K562 (cell line): ENCODE measurements around the gene AP1AR. TPM values are rescaled to one million over a fixed set of nuclear protein-coding genes. Genes with fewer than 3 reads are reported as not detected.

Experiments used
- ARID4B ChIP-seq: sonication (generic); formaldehyde crosslinking; IDR thresholded peaks from 2 replicates; pipeline ENCODE4 v1.8.0; 2022; ENCODE audit warnings: mild to moderate bottlenecking, missing genetic modification reagents
- CBX3 ChIP-seq, 2 experiments: IDR thresholded peaks; 1 replicate in 1 of 2; 2 replicates in 1 of 2; pipeline ENCODE4 v1.6.1; 2012; ENCODE audit warnings: inconsistent platforms in 2 of 2, low read length in 2 of 2, borderline replicate concordance in 1 of 2, control low read depth in 1 of 2
- E2F1 ChIP-seq: sonication (generic); formaldehyde crosslinking; IDR thresholded peaks from 2 replicates; pipeline ENCODE4 v1.8.1; 2023; ENCODE audit warnings: mild to moderate bottlenecking, missing genetic modification reagents, moderate library complexity
- FOXJ3 ChIP-seq: sonication (generic); formaldehyde crosslinking; IDR thresholded peaks from 2 replicates; pipeline ENCODE4 v1.4.0; 2020; ENCODE audit warnings: mild to moderate bottlenecking, missing genetic modification reagents
- KLF10 ChIP-seq: fragments of 250-450 bp; sonication (Bioruptor Pico); IDR thresholded peaks from 2 replicates; pipeline ENCODE4 v1.6.1; 2021; ENCODE audit warnings: matching md5 sums
- MXI1 ChIP-seq: IDR thresholded peaks from 2 replicates; pipeline ENCODE4 v1.6.1; 2011; ENCODE audit warnings: low read depth, mild to moderate bottlenecking, improper control_type of control experiment, low read length
- NRF1 ChIP-seq, 2 experiments: fragments of 450-650 bp; IDR thresholded peaks in 1 of 2; conservative IDR thresholded peaks in 1 of 2; 2 replicates each; pipeline ENCODE4 v1.6.1; 2014; ENCODE audit warnings: mild to moderate bottlenecking in 2 of 2
- PCBP1 ChIP-seq: fragments of 200-400 bp; formaldehyde crosslinking; IDR thresholded peaks from 2 replicates; pipeline ENCODE4 v1.6.1; 2018; ENCODE audit warnings: mild to moderate bottlenecking, low read depth, low read length; ENCODE audit not compliant: poor library complexity, severe bottlenecking
- PHF20 ChIP-seq: fragments of 450-650 bp; IDR thresholded peaks from 2 replicates; pipeline ENCODE4 v1.6.1; 2018; ENCODE audit not compliant: partially characterized antibody
- SAP30 ChIP-seq: fragments of 200-600 bp; sonication (generic); IDR thresholded peaks from 2 replicates; pipeline ENCODE4 v1.6.1; 2012; ENCODE audit warnings: borderline replicate concordance, low read depth, mild to moderate bottlenecking, moderate library complexity, low read length, control low read depth, inconsistent platforms; ENCODE audit not compliant: insufficient read depth, poor library complexity, severe bottlenecking
- SNRNP70 ChIP-seq: fragments of 200-400 bp; formaldehyde crosslinking; optimal IDR thresholded peaks from 2 replicates; pipeline ENCODE3; 2017; ENCODE audit warnings: low read depth, low read length
- YY1 ChIP-seq, 3 experiments: IDR thresholded peaks; 2 replicates each; pipeline ENCODE4 v1.6.1; 2011; ENCODE audit warnings: low read length in 2 of 3, mild to moderate bottlenecking in 2 of 3, moderate library complexity in 2 of 3, borderline replicate concordance in 1 of 3, control low read depth in 1 of 3, low read depth in 1 of 3; ENCODE audit not compliant: insufficient read depth in 3 of 3, insufficient replicate concordance in 2 of 3, control insufficient read depth in 1 of 3, insufficient read length in 1 of 3; ENCODE audit errors: extremely low read depth in 1 of 3
- polyA plus RNA-seq, 8 experiments: library from polyadenylated mRNA; depleted of rRNA in 4 of 8; stranded (reverse) in 5 of 8; unstranded in 3 of 8; fragments of >200 nt; fragmentation: Nextera tagmentation in 2 of 8; fragmentation: Illumina TruSeq in 1 of 8; extraction: Ambion mirVana in 2 of 8; extraction: Trizol in 1 of 8; gene quantifications; 2 replicates each; pipeline versions ENCODE4 v1.2.1 to v1.2.3, GENCODE V29; 2011 to 2014; ENCODE audit warnings: inconsistent platforms in 1 of 8, missing spikeins in 1 of 8
- total RNA-seq, 7 experiments: library from RNA; depleted of rRNA in 6 of 7; stranded (reverse); fragments of >200 nt in 6 of 7; fragmentation: Illumina TruSeq in 2 of 7; extraction: Trizol in 2 of 7; gene quantifications; 2 replicates each; pipeline versions ENCODE4 v1.2.1 to v1.2.3, GENCODE V29; 2011 to 2021; ENCODE audit warnings: low replicate concordance in 1 of 7

Gene AP1AR
- total and polyA plus RNA-seq, 9 of the 15 experiments (the other 6 are each of a cell fraction or from before 2014, with no cell fraction given), result 2.6 to 20.7 (median 12.2) TPM

- peak in 1 of 2 experiments; percentile 13; a peak in 1 of 3 replicates for TF ChIP-seq CBX3 (IDR thresholded peaks at IDR 0.05; ENCODE audit: borderline replicate concordance in 1 of 2, low read length in 2 of 2)
- TF ChIP-seq SNRNP70, result no peak
- no peak for TF ChIP-seq E2F1 (CRISPR knock-in tag)
- peak; percentile 24; the same call in 1 of the 2 replicates for TF ChIP-seq MXI1
- TF ChIP-seq PCBP1, result peak; percentile 54
- no peak for TF ChIP-seq KLF10 (CRISPR knock-in tag)
- peak in 1 of 3 experiments; percentile 11 for TF ChIP-seq YY1 (IDR thresholded peaks at IDR 0.05; ENCODE audit: borderline replicate concordance in 1 of 3, control insufficient read depth in 1 of 3, extremely low read depth in 1 of 3, insufficient read depth in 3 of 3, insufficient read length in 1 of 3, insufficient replicate concordance in 2 of 3, low read depth in 1 of 3, low read length in 2 of 3)
- TF ChIP-seq FOXJ3, result no peak
- peak; percentile 87; the same call in 1 of the 2 replicates for TF ChIP-seq ARID4B (CRISPR knock-in tag)
- TF ChIP-seq PHF20, result peak; percentile 17
- peak; percentile 66 to 73 for TF ChIP-seq NRF1 (conservative IDR thresholded peaks at IDR 0.05 in 1 of 2, IDR thresholded peaks at IDR 0.05 in 1 of 2)
- peak; percentile 69 for TF ChIP-seq SAP30
These were observed at the start of gene AP1AR (continued) for GRCh38 chr4:112231779-112232713.
